OCI-LY1 (cell line): ENCODE measurements around the gene PTGIS.

Source experiments
- H2AFZ ChIP-seq: fragments of 200-600 bp; sonication (generic), shearing (Covaris generic); 2 replicates; pipeline ENCODE4 v1.6.0; 2014; ENCODE audit warnings: antibody characterized with exemption, mild to moderate bottlenecking, low read length
- H3F3A ChIP-seq: fragments of 200-600 bp; sonication (generic), shearing (Covaris generic); 2 replicates; pipeline ENCODE4 v1.6.0; 2014; ENCODE audit warnings: mild to moderate bottlenecking, antibody characterized with exemption, low read length, moderate library complexity; ENCODE audit not compliant: insufficient read depth
- H3K27ac ChIP-seq: fragments of 200-600 bp; sonication (generic); 2 replicates; pipeline ENCODE4 v1.5.1; 2014; ENCODE audit warnings: low read length, mixed run types, mild to moderate bottlenecking, low read depth; ENCODE audit not compliant: poor library complexity, severe bottlenecking
- H3K27me3 ChIP-seq: fragments of 200-600 bp; sonication (generic); 2 replicates; pipeline ENCODE4 v1.6.0; 2014; ENCODE audit warnings: antibody characterized with exemption, mild to moderate bottlenecking, low read length, moderate library complexity; ENCODE audit not compliant: insufficient read depth
- H3K36me3 ChIP-seq: fragments of 200-600 bp; sonication (generic); 2 replicates; pipeline ENCODE4 v1.6.1; 2014; ENCODE audit warnings: mild to moderate bottlenecking, antibody characterized with exemption, low read length, moderate library complexity, mixed read lengths; ENCODE audit not compliant: insufficient read depth
- H3K4me1 ChIP-seq: fragments of 200-600 bp; sonication (generic); 2 replicates; pipeline ENCODE4 v1.5.1; 2014; ENCODE audit warnings: mild to moderate bottlenecking, low read length, moderate library complexity; ENCODE audit not compliant: insufficient read depth, severe bottlenecking
- H3K4me2 ChIP-seq: fragments of 200-600 bp; sonication (generic), shearing (Covaris generic); 2 replicates; pipeline ENCODE4 v1.6.1; 2014; ENCODE audit warnings: low read length
- H3K4me3 ChIP-seq: fragments of 200-600 bp; sonication (generic); 2 replicates; pipeline ENCODE4 v1.5.1; 2014; ENCODE audit warnings: low read length, low read depth, mild to moderate bottlenecking, mixed read lengths; ENCODE audit not compliant: poor library complexity, severe bottlenecking
- H3K79me2 ChIP-seq: fragments of 200-600 bp; shearing (Covaris generic); 2 replicates; pipeline ENCODE4 v1.6.1; 2016; ENCODE audit warnings: mixed run types, low read length, mixed read lengths; ENCODE audit not compliant: insufficient read depth
- H3K9ac ChIP-seq: fragments of 200-600 bp; sonication (generic), shearing (Covaris generic); 2 replicates; pipeline ENCODE4 v1.6.1; 2014; ENCODE audit warnings: mild to moderate bottlenecking, low read length, mixed read lengths
- H3K9me2 ChIP-seq: fragments of 200-600 bp; sonication (generic), shearing (Covaris generic); 2 replicates; pipeline ENCODE4 v1.6.1; 2014; ENCODE audit warnings: low read depth, mild to moderate bottlenecking, low read length, mixed read lengths
- H3K9me3 ChIP-seq: fragments of 200-600 bp; shearing (Covaris generic); 2 replicates; pipeline ENCODE4 v1.6.1; 2014; ENCODE audit warnings: low read length, mixed read lengths
- H4K20me1 ChIP-seq: fragments of 200-600 bp; sonication (generic), shearing (Covaris generic); 2 replicates; pipeline ENCODE4 v1.6.0; 2016; ENCODE audit warnings: mild to moderate bottlenecking, low read length; ENCODE audit not compliant: insufficient read depth
- EZH2 ChIP-seq: fragments of 200-600 bp; sonication (generic), shearing (Covaris generic); IDR thresholded peaks from 2 replicates; pipeline ENCODE4 v1.8.0; 2017; ENCODE audit warnings: borderline replicate concordance, mixed run types, mild to moderate bottlenecking, antibody characterized with exemption, low read length, moderate library complexity, mixed read lengths
- TF ChIP-seq, protein P1 (sequence below): fragments of 200-600 bp; sonication (generic), shearing (Covaris generic); IDR thresholded peaks from 2 replicates; pipeline ENCODE4 v1.5.1; 2017; ENCODE audit warnings: mild to moderate bottlenecking, antibody characterized with exemption, low read length, moderate library complexity, mixed read lengths

PTGIS gene

DNA sequence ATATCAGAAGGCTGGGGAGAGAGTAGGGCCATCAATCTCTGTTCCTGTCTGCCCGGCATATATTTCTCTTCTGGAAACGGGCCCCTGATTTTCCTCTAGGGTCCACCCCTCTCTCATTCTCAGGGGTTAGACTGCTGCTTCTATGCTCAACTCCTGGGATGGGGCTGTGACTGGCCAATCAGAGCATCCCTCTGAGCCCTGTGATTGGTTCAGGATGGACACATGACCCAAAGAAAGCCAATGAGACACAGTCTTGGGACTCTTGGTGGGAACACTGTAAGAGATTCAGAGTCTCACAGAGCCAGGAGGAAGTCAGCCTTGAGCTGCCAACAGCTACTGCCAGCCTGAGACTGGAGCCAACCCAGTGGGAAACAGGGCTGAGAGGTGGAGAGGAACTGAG is 54.4 kb downstream of the PTGIS start:
- H3K4me3 ChIP-seq = no peak overlapping the region
- H2AFZ ChIP-seq = no peak overlapping the region
- no peak overlapping the region for H3K4me2 ChIP-seq
- H3K9me2 ChIP-seq = no peaks in the 10 kb centered on the region
- no peaks in the 10 kb centered on the region for H3K4me1 ChIP-seq
- no peak overlapping the region for H3K9ac ChIP-seq
- H3F3A ChIP-seq = no peaks in the 10 kb centered on the region
- no peaks in the 10 kb centered on the region for H3K36me3 ChIP-seq
- peaks cover 10% of the 10 kb centered on the region; the same call in 1 of the 2 replicates for H3K27me3 ChIP-seq
- no peak for TF ChIP-seq EZH2
- TF ChIP-seq, protein P1, sequence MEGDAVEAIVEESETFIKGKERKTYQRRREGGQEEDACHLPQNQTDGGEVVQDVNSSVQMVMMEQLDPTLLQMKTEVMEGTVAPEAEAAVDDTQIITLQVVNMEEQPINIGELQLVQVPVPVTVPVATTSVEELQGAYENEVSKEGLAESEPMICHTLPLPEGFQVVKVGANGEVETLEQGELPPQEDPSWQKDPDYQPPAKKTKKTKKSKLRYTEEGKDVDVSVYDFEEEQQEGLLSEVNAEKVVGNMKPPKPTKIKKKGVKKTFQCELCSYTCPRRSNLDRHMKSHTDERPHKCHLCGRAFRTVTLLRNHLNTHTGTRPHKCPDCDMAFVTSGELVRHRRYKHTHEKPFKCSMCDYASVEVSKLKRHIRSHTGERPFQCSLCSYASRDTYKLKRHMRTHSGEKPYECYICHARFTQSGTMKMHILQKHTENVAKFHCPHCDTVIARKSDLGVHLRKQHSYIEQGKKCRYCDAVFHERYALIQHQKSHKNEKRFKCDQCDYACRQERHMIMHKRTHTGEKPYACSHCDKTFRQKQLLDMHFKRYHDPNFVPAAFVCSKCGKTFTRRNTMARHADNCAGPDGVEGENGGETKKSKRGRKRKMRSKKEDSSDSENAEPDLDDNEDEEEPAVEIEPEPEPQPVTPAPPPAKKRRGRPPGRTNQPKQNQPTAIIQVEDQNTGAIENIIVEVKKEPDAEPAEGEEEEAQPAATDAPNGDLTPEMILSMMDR = no peak
- no peaks in the 10 kb centered on the region for H4K20me1 ChIP-seq
- H3K79me2 ChIP-seq = no peaks in the 10 kb centered on the region
- no peaks in the 10 kb centered on the region for H3K9me3 ChIP-seq
- no peak overlapping the region for H3K27ac ChIP-seq

DNA sequence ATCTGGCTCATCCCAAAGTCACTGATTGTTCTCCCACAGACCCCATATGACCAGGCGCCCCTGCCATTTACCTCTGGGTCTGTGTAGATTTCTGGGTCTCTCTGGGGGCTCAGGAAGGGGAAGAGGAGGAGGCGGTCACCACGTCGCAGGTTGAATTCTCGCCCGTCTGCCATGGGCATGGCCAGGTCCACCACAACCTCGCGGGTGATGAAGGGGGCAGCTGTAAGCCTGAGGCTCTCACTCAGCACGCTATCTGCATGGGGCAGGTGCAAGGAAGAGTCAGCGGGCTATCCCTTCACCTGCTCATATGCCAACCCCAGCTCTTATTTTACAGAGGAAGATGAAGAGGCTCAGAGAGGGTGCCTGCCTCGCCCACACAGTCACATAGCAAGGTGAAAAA is 54.9 kb downstream of the PTGIS start:
- no peaks in the 10 kb centered on the region for H4K20me1 ChIP-seq
- no peaks in the 10 kb centered on the region for H3F3A ChIP-seq
- H3K9ac ChIP-seq = no peak overlapping the region
- H3K9me2 ChIP-seq = no peaks in the 10 kb centered on the region
- no peak for TF ChIP-seq EZH2
- no peak overlapping the region for H3K27ac ChIP-seq
- H3K27me3 ChIP-seq = peaks cover 10% of the 10 kb centered on the region; the same call in 1 of the 2 replicates
- H3K4me2 ChIP-seq = no peak overlapping the region
- H3K36me3 ChIP-seq = no peaks in the 10 kb centered on the region
- no peaks in the 10 kb centered on the region for H3K4me1 ChIP-seq
- H3K9me3 ChIP-seq = no peaks in the 10 kb centered on the region
- H2AFZ ChIP-seq = no peak overlapping the region
- H3K79me2 ChIP-seq = no peaks in the 10 kb centered on the region
- H3K4me3 ChIP-seq = no peak overlapping the region

DNA sequence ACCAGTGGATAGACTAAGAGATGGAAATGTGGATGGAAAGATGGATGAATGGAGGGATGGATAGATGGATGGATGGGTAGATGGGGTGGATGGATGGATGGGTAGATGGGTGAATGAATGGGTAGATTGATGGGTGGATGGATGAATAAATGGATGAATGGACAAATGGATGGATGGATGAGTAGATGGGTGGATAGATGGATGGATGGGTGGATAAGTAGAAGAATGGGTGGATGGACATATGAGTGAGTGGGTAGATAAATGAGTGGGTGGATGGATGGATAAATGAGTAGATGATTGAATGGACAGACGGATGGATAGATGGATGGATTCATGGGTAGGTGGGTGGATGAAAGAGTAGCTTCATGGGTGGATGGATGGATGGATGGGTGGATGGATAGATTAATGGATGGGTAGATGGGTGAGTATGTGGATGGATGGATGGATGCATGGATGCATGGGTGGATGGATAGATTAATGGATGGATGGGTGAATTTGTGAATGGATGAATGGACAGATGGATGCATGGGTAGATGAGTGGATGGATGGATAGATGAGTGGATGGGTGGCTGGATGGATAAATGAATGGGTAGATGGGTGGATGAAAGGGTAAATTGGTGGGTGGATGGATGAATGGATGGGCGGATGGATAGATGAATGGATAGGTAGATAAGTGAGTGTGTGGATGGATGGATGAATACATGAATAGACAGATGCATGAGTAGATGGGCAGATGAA is 56.0 kb downstream of the PTGIS start:
- Histone ChIP-seq H3K27me3 (peaks cover 8% of the 10 kb centered on the region; the same call in 1 of the 2 replicates), H3K4me2 (no peak overlapping the region), H3K4me3 (no peak overlapping the region), H3K9me3 (no peaks in the 10 kb centered on the region), H3K79me2 (no peaks in the 10 kb centered on the region), H2AFZ (no peak overlapping the region), H3K9me2 (no peaks in the 10 kb centered on the region), H3K4me1 (no peaks in the 10 kb centered on the region), H3K9ac (no peak overlapping the region), H3K27ac (no peak overlapping the region), H4K20me1 (no peaks in the 10 kb centered on the region), H3K36me3 (no peaks in the 10 kb centered on the region), H3F3A (no peaks in the 10 kb centered on the region)
- no peak for TF ChIP-seq EZH2
- TF ChIP-seq, protein P1 = no peak

DNA sequence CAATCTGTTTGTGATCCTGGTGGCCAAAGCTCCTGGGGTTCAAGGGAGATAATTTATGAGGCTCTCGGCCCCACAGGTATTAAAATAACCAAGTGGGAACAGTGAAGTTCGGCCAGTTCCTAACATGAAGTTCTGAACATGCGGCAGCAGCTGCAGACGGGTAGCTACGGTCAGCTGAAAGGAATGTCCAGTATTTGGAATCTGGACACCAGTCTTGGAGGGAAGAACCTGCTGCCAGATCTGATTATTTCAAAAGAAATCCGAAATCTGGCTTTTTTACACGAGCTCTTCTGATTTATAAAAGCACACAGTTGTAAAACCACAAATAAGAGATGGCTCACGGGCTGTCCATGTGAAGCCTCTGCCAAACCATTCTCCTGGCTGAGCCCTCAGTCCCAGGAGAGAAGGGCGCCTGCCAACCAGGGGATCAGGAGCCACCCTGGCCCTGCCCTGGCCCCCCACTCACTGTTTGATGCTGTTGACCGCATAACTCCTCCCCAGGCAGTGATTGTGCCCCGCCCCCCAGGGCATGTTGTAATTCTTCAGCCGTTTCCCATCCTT is 57.3 kb downstream of the PTGIS start:
- Histone ChIP-seq H2AFZ (no peak overlapping the region), H3K9me3 (no peaks in the 10 kb centered on the region), H3K9me2 (no peaks in the 10 kb centered on the region), H3K4me2 (no peak overlapping the region), H3F3A (no peaks in the 10 kb centered on the region), H3K9ac (no peak overlapping the region), H3K4me3 (no peak overlapping the region), H3K36me3 (no peaks in the 10 kb centered on the region), H3K79me2 (no peaks in the 10 kb centered on the region), H4K20me1 (no peaks in the 10 kb centered on the region), H3K4me1 (no peaks in the 10 kb centered on the region), H3K27me3 (peaks cover 6% of the 10 kb centered on the region; the same call in 1 of the 2 replicates), H3K27ac (no peak overlapping the region)
- no peak for TF ChIP-seq EZH2
- TF ChIP-seq, protein P1 = no peak
